ENCODE data around the gene DSCAML1. TPM values are rescaled to one million over a fixed set of nuclear protein-coding genes. Genes with fewer than 3 reads are reported as not detected.

The DSCAML1 gene
- total and polyA plus RNA-seq, 10 of the 15 experiments (the other 5 are each of a cell fraction or from before 2014, with no cell fraction given) = 0.03 to 0.18 (median 0.06) TPM; not detected in 1

GRCh38 chr11:117428186-117428855, 368.7 kb downstream of the DSCAML1 start:
- Histone ChIP-seq H3K4me3 (no peak overlapping the region), H3K4me2 (ENCODE audit: control insufficient read depth, insufficient read depth) (no peak overlapping the region), H3K27ac (ENCODE audit: control insufficient read depth, insufficient read depth) (no peak overlapping the region), H3K36me3 (ENCODE audit: control insufficient read depth in 2 of 2, insufficient read depth in 2 of 2, low read length in 1 of 2) (no peaks in the 10 kb centered on the region), H3K27me3 (replicated peaks in 1 of 2; ENCODE audit: control insufficient read depth in 2 of 2, insufficient read depth in 2 of 2, low read length in 1 of 2) (no peaks in the 10 kb centered on the region), H4K20me1 (ENCODE audit: control insufficient read depth, insufficient read depth) (no peaks in the 10 kb centered on the region), H3K79me2 (ENCODE audit: control insufficient read depth, insufficient read depth, low read length) (no peaks in the 10 kb centered on the region), H2AFZ (ENCODE audit: control insufficient read depth, low read depth, low read length) (no peak overlapping the region), H3K9ac (ENCODE audit: control insufficient read depth, insufficient read depth, low read length) (no peak overlapping the region), H3K4me1 (ENCODE audit: control insufficient read depth, insufficient read depth, low read length) (peaks cover 4% of the 10 kb centered on the region; the same call in 1 of the 2 replicates), H3K9me3 (replicated peaks; ENCODE audit: control insufficient read depth, insufficient read depth, low read length) (no peaks in the 10 kb centered on the region)
- FAIRE-seq = no peak
- ChIA-PET RAD21 (ENCODE audit: unreplicated experiment) (interaction anchor here (0.9 to 6.7 kb wide), 8 partner anchors 41 to 625 kb away, joined by 3 to 75 read pairs (median 3); no protein-coding TSS in a partner anchor), SMC1A (ENCODE audit: uncharacterized antibody, unreplicated experiment) (interaction anchor here (0.7 to 4.3 kb wide), 10 partner anchors 29 to 390 kb away, joined by 3 to 36 read pairs (median 4); no protein-coding TSS in a partner anchor), CTCF (interaction anchor here (0.6 to 6.8 kb wide), 15 partner anchors 13 to 518 kb away, joined by 3 to 156 read pairs (median 10); no protein-coding TSS in a partner anchor), POLR2A (interaction anchor here (1.3 kb wide), 1 partner anchor 380 kb away, joined by 3 read pairs; no protein-coding TSS in a partner anchor)
- in situ Hi-C loops (cut with MboI) (loop anchor here (5.0 to 25.0 kb wide), 2 partner anchors 194 to 634 kb away; no protein-coding TSS in a partner anchor), intact Hi-C loops (cut with micrococcal nuclease; ENCODE audit: unreplicated experiment) (loop anchor here (5.0 kb wide), 1 partner anchor 379 kb away; no protein-coding TSS in a partner anchor)
- DNase-seq (ENCODE audit: low read depth, low spot score) = no peak
- no peak for TF ChIP-seq RAD21 (IDR thresholded peaks at IDR 0.05; ENCODE audit: insufficient read depth, low read depth, low read length)
- no peak for TF ChIP-seq NFYA (IDR thresholded peaks at IDR 0.05; ENCODE audit: borderline replicate concordance, low read depth, low read length)
- TF ChIP-seq E4F1 (IDR thresholded peaks at IDR 0.05; ENCODE audit: borderline replicate concordance, partially characterized antibody) = no peak
- TF ChIP-seq IRF4 (IDR thresholded peaks at IDR 0.05; ENCODE audit: low read depth, low read length) = no peak
- TF ChIP-seq ZBTB4 (CRISPR knock-in tag; IDR thresholded peaks at IDR 0.05) = no peak
- no peak for TF ChIP-seq SREBF1 (IDR thresholded peaks at IDR 0.05; ENCODE audit: low read length)
- no peak for TF ChIP-seq PAX8 (IDR thresholded peaks at IDR 0.05)
- TF ChIP-seq GATAD2B (conservative IDR thresholded peaks at IDR 0.05; ENCODE audit: low read depth) = no peak
- no peak for ATAC-seq
- BruUV-seq (replicated peaks) = no TSS peak
- 67% methylated on average over 23 of the region's 32 CpGs for WGBS (ENCODE audit: insufficient coverage, insufficient replicate concordance, low lambda C conversion rate, missing lambda C conversion rate)

Measured in GM12878 (cell line).